Inflammatory macrophage treated with lipopolysaccharide for 4 hours (primary cell): Measurements from ENCODE around the gene SEMA3F.

ENCODE experiments used
- DNase-seq: peaks from one replicate; pipeline ENCODE4 v3.0.0-alpha.2; 2020

SEMA3F gene

GRCh38 chr3:50154840-50155490 lies at the start of gene SEMA3F:
TSS of gene SEMA3F (plus strand) at chr3:50155324. CDS start at chr3:50159623, 4,299 bp downstream.
- peak; percentile 77 for DNase-seq

GRCh38 chr3:50111757-50112156 lies 43.4 kb upstream of the SEMA3F start:
- DNase-seq: no peak

DNA sequence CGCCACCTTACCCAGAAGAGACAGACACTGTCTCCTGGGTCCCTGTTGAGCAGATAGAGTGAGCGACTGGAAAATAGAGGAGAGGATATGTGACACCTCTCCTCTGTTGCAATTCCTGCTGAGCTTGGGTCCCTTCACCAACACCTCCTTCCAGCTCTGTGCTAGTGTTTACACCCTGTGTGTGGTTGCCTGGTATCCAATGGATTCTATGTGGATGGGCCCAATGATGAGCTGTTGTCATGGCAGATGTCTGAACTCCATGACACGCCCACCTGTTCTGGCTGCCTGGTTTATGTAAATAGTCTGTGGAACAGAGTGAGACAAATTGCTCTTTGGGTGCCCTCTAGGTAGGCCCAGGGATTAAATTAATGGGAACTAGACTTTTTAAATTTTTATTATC lies 42.7 kb upstream of the SEMA3F start:
- DNase-seq: no peak

GRCh38 chr3:50117120-50117519 lies 38.0 kb upstream of the SEMA3F start:
- DNase-seq: no peak

DNA sequence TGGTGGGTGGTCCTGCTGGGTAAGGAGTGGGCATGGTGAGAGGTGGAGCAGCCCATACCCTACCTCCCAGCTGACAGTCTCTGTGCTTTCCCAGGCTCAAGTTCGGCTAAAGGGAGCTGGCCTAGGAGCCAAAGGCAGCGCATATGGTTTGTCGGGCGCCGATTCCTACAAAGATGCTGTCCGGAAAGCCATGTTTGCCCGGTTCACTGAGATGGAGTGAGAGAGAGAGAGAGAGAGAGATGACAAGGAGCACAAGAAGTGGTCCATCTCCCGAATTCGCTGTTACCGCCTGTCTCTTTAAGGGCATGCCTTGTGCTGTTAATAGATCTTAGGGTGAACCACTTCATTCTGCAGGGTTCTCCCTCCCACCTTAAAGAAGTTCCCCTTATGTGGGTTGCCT lies 36.9 kb upstream of the SEMA3F start:
- no peak for DNase-seq

GRCh38 chr3:50119786-50120185 lies 35.3 kb upstream of the SEMA3F start:
- DNase-seq: no peak

GRCh38 chr3:50120364-50121071 lies 34.6 kb upstream of the SEMA3F start:
- DNase-seq: no peak

DNA sequence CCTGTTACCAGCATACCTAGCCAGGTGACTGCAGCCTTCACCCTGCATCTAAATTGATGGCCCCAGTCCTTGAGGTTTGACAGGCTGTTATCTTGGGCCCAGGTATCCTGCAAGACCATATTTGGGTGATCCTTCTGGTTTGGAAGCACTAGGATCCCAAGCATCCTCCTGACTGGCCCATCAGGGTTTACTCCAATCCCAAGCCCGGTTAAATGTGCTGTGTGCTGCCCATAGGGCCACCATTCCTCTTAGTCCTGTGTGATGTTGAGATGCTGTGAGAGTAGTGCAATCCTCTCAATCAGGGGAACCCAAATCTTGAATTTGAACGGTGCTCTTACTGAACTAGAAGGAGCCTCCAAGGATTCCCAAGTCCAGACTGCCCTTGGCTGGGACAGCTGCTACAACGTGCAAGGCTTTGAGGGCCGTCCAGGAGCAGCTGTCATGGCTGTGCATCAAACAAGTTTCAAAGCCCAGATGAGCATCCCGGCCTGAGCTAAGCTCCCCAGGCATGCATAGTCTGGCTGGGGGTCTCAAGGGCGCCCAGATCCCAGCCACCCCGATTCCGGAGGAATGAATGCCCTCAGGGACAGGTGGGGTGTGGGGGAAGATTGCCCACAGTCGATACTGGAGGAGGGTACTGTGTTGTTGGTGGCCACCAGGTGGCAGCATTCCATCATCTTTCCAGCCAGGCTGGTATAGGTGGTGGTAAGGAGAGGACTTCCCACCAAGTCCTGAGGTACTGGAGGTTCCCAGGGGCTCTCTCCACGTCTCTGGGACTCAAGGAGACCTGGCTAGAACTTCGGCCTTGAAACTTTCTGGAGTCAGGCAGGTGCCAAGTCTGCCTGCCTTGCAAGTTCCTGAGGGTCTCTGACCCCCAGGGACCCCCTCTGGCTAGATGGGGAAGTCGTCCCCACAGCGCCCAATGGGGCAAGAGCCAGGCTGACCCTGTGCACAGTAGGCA lies 33.8 kb upstream of the SEMA3F start:
- peak; percentile 63 for DNase-seq

DNA sequence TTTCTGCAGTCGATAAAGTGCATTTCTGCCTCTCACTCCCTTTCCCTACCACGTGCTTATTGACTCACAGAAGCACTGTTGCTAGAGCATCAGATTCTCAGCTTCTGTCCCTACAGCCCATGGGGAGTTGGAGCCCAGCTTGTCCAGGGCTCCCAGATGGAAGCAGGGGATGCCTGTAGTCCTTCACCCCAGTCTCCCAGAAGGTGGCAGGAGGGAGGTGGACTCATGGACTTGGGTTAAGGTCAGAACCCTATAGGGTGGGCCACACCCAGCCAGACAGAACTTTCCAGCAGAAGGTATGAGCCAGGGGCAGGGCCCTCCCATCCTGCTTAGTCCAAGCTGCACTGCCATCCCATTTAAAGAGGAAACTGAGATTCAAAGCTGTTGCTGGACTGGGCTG lies 33.1 kb upstream of the SEMA3F start:
- no peak for DNase-seq

DNA sequence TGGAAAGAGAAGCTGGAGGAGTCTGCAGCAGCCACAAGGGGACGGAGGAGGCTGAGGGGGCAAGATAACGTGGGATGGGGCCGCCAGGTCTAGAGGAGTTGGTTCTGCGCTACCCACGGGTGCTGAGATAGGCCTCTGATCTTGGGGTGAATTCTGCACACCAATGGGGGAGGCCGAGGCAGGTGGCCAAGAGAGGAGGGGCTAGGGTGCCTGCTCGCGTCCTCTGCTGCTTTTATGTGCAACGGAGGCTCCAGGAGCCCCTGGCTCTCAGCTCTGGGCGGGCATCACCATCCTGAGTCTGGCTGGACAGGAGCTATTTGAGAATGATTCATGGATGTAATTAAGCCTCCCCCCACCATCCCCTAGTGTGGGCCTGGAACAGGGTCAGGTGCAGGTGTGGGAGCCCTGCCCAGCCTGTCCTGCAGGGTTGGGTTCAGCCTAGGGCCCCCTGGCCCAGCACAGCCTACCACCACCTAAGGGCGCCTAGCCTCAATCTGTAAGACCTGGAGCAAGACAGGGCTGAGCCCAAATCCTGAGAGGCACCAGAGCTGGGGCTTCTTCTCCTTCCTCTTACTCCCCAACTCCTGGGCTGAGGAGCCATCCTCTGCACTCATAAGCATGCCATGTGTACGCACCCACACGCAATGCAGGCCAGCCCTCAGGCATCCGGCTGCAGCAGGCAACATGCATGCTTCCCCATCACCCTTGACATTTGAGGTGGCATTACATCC lies 32.3 kb upstream of the SEMA3F start:
- no peak for DNase-seq

DNA sequence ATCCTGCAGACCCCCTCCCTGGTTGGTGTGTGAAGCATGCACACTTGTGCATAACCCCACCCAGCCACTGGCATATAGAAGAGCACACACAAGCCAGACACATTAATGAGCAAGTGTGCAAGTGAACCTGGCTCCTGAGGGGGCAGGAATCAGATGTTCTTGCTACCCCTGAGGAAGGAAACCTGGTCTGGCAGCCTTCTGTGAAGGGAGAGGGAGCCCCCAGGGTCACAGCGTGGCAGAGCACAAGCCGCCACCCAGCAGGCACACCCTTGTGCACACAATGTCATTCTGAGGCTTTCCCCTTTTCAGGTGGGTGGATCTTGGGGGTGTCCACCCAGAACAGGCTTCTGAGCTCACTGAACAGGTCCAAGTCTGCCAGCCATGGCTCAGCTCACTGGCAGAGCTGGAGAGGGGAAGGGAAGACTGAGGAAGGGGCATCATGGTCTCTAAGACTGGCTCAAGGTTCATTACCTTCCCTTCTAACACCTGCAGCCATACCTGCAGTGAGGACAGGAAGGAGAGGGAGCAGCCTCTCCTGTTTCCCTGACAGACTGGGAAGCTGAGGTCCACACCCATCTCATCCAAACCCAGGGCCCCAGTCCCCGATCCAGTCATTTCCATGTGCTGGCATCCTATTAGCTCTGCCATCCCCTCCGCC lies 31.6 kb upstream of the SEMA3F start:
- no peak for DNase-seq

DNA sequence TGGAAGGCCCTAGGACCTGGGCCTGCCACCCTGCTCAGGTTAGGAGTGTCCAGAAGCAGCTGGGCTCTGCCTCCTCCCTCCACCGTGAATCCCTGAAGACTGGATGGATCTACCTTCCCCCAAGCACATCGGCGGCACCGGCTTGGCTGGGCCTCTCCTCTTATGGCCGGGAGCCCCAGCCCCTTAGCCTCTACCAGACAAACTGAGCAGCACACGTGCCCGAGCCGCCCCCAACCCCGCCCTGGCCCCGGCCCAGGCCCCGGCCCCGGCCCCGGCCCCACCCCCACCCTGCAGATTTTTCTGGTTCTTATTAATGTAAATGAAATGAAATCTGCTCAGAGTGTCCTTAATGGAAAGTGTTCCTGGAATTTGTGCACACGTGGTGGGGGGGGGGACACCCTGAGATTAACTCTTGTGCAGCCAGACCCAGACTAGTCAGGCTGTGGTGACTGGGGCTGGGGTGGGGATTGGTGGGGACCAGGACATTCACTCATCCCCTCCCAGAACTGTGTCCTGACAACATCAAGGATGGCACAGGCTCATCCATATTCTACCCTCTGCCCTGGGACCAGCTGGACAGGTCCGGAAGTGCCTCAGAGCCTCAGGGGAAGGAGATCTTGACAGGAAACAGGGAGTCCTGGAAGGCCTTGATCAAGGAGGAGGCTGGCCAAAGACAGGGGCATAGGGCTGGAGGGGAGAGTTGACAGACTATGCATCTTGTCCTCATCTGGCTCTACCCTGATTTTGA lies 30.9 kb upstream of the SEMA3F start:
- DNase-seq: no peak

GRCh38 chr3:50124800-50125178 lies 30.3 kb upstream of the SEMA3F start:
- DNase-seq: no peak

GRCh38 chr3:50125541-50126286 lies 29.4 kb upstream of the SEMA3F start:
- no peak for DNase-seq

- no peak for DNase-seq
These were observed 28.6 kb upstream of the SEMA3F start for GRCh38 chr3:50126287-50127211.

DNA sequence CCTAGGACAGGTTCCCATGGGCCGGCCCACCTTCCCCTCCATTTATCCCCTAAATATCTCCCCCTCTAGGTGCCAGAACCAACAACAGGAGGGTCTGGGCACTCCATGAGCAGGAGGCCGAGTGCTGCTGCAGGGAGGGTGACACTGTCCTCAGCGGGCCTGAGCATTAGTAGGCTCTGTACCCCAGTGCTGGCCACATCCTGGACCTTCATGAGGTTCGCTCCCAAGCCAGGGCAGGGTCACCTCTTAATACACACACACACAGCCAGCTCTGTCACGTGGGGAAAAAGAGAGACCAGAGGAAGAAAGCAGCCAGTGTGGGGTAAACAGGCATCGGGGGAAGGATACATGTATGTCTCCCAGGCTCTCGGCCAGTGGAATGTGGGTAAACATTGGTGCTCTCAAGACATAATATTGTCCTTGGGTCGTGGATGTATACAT lies 27.9 kb upstream of the SEMA3F start:
- DNase-seq: no peak

DNA sequence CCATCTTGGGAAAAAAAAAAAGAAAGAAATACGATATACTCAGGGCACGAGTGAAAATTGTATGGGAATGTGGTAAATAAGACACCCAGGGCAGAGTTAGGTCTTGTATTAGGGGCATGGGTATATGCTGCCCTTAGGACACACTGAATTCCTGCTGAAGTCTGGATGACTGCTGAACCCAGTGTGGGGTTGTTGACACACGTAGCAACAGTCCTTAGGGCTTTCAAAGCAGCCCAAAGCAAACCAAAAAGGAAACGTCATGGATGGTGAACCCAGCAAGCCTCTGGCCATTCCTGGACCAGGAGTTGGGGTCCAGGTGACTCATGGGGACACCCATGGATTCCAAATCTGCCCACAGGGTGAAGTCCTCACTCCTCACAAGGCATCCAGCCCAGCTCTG lies 27.1 kb upstream of the SEMA3F start:
- DNase-seq: no peak

DNA sequence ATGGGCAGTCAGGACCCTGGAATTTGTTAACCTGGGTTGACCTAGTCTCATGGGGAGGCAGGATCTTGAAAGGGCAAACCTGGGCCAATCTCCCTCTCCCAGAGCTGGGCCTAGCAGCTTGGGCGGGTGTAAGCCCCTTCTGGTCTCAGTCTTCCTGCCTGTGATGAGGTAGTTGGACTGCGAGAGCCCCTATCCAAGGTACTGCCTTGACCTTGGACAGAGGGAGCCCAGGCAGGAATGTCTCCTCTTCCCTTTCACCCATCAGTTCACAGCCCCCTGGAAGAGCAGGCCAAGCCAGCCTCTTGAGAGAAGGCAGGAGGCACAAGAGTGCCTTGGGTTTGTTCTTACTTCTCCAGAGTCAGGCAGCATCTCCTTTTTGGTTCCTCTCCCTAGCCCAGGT lies 24.7 kb upstream of the SEMA3F start:
- no peak for DNase-seq

GRCh38 chr3:50132421-50133282 lies 22.5 kb upstream of the SEMA3F start:
- no peak for DNase-seq
